ENCODE measurements around the gene HSF2BP. TPM values are rescaled to one million over a fixed set of nuclear protein-coding genes. Genes with fewer than 3 reads are reported as not detected.
"Not testable (repeated sequence)": the region's sequence is repeated elsewhere in the genome, so short reads cannot be mapped to it uniquely, and the experiment has no call there.

Gene HSF2BP
- total and polyA plus RNA-seq, 5 donors = 0.18 to 0.42 (median 0.34) TPM

DNA sequence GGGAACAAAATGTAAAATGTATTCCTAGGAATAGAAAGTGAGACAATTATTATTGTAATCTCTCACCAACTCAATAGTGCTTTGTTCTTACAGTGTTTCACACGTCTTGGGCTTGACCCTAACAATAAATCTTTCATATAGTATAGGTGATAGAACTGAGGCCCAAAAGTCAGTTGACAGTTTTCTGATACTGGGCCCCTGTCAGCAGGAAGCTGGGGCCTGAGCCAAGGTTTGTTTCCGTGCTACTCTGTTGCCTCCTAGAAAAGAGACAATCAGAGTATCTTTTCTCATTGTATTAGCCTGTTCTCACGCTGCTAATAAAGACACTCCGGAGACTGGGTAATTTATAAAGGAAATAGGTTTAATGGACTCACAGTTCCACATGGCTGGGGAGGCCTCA, 5.1 kb upstream of the HSF2BP start:
- 26% methylated on average over 4 of the region's 4 CpGs for WGBS
- Histone ChIP-seq H3K27ac (ENCODE audit: low read length) (no peak overlapping the region), H3K9me3 (ENCODE audit: control insufficient read depth, low read length) (no peaks in the 10 kb centered on the region), H3K4me3 (ENCODE audit: low read length) (no peak overlapping the region), H3K4me1 (ENCODE audit: control insufficient read depth, insufficient read depth, low read length) (peaks cover 4% of the 10 kb centered on the region), H3K27me3 (ENCODE audit: control insufficient read depth, insufficient read depth) (no peaks in the 10 kb centered on the region)
- intact Hi-C loops (cut with DNase I) = loop anchor here in 1 of 4 donors (10.0 kb wide), 1 partner anchor 50 kb away; the partner anchor contains the start of gene PDXK
- ATAC-seq (no peak), DNase-seq (no peak)

DNA sequence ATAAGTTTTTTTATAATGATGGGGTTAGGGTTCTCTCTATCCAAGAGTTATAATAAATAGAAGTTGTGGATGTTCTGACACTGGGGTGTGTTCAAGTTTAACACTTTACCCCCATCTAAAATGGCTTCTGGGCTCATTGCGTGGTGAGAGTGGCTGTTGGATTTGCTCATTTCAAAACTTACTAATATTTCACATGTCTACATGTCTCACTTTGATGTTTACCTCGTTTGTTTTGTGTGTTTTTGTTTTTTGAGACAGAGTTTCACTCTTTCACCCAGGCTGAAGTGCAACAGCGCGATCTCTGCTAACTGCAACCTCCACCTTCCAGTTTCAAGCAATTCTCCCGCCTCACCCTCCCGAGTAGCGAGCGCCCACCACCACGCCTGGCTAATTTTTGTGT, 3.7 kb upstream of the HSF2BP start:
- Histone ChIP-seq H3K27me3 (ENCODE audit: control insufficient read depth, insufficient read depth) (no peaks in the 10 kb centered on the region), H3K4me1 (ENCODE audit: control insufficient read depth, insufficient read depth, low read length) (peaks cover 4% of the 10 kb centered on the region), H3K27ac (ENCODE audit: low read length) (no peak overlapping the region), H3K4me3 (ENCODE audit: low read length) (no peak overlapping the region), H3K9me3 (ENCODE audit: control insufficient read depth, low read length) (no peaks in the 10 kb centered on the region)
- intact Hi-C loops (cut with DNase I) = loop anchor here in 1 of 4 donors (10.0 kb wide), 1 partner anchor 52 kb away; the partner anchor contains the start of gene PDXK
- DNase-seq (no peak), ATAC-seq (no peak)
- 93% methylated on average over 9 of the region's 9 CpGs for WGBS

DNA sequence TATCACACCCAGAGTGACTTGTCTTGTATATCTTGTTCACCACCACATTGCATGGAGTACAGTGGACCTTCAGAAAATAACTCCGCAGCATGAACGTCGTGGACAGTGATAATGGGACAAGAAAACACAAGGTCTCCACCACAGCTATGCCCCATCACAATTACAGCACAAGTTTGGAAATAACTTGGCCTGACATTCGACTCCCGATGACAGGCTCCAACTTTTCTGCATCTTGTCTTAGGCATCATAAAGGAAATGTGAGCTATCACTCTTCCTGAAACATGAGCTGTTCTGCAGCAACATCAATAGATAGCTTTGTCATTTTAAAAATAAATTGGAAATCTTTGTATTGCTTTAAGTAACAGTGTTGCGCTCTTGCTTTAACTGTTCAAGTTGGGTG, 3.0 kb upstream of the HSF2BP start:
- 56% methylated on average over 6 of the region's 6 CpGs for WGBS
- intact Hi-C loops (cut with DNase I) = loop anchor here in 1 of 4 donors (10.0 kb wide), 1 partner anchor 53 kb away; the partner anchor contains the start of gene PDXK

DNA sequence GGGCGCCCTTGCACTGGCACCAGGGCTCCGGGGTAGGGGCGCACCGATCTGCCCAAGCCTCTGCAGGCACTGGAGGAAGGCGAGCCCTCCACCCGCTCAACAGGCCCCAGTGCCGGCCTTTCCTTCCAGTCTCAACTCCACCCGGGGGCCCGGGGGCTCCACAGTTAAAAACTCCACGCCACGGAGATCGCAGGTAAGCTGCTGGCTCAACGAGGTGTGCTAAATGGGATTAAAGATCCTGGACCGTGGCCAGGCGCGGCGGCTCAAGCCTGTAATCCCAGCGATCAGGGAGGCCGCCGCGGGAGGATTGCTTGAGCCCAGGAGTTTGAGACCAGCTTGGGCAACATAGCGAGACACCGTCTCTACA, 536 bp downstream of the HSF2BP start:
- H3K4me1 ChIP-seq (ENCODE audit: control insufficient read depth, insufficient read depth, low read length) = peaks cover 4% of the 10 kb centered on the region
- no peak overlapping the region for H3K4me3 ChIP-seq (ENCODE audit: low read length)
- no peaks in the 10 kb centered on the region for H3K27me3 ChIP-seq (ENCODE audit: control insufficient read depth, insufficient read depth)
- peak; percentile 5 to 21 for ATAC-seq
- intact Hi-C loops (cut with DNase I) = loop anchor here in 1 of 4 donors (10.0 kb wide), 2 partner anchors 304 to 344 kb away; no protein-coding TSS in a partner anchor
- WGBS = 85% methylated on average over 23 of the region's 23 CpGs
- H3K27ac ChIP-seq (ENCODE audit: low read length) = peak overlapping the region; percentile 78
- peak in 1 of 3 donors; percentile 79 for DNase-seq
- no peaks in the 10 kb centered on the region for H3K9me3 ChIP-seq (ENCODE audit: control insufficient read depth, low read length)

More for the DNA sequence above, 3.0 kb upstream of the HSF2BP start:
- Histone ChIP-seq H3K9me3 (ENCODE audit: control insufficient read depth, low read length) (no peaks in the 10 kb centered on the region), H3K4me3 (ENCODE audit: low read length) (no peak overlapping the region), H3K4me1 (ENCODE audit: control insufficient read depth, insufficient read depth, low read length) (peaks cover 4% of the 10 kb centered on the region), H3K27ac (ENCODE audit: low read length) (no peak overlapping the region), H3K27me3 (ENCODE audit: control insufficient read depth, insufficient read depth) (no peaks in the 10 kb centered on the region)
- ATAC-seq (no peak), DNase-seq (no peak)

DNA sequence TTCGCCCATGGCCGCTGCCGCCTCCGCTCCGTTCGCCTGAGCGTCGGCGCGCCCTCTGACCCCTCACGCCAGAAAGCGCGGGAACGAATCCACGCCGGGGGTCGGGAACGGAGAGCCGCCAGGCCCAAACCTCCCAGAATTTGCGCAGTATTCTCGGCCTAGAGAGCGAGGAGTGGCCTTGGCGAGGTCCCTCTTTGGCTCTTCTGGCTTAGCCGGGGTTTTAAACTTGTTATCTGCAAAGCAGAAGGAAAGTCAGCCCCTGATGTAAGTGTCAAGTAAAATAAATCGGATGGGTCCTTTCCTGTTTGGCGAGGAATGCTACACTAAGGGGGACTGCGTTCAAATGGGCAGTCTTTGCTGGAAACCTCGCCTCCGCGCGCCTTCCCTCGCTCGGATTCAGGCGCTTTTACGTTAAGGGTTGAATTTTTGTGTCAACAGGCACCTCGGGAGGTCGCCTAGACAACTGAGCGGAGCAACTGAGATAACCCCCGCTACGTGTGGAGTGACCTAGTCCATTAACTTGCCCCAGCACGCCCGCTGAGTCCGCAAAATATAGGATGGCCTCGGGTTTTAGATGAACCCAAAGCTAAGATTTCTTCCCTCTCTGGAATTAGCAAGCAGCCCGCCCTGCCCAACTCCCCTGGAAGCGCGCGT, 1.1 kb downstream of the HSF2BP start:
- DNase-seq (peak; percentile 33 to 69 (median 66)), ATAC-seq (peak in 1 of 2 donors; percentile 29)
- intact Hi-C loops (cut with DNase I) = loop anchor here in 1 of 4 donors (10.0 kb wide), 2 partner anchors 303 to 343 kb away; no protein-coding TSS in a partner anchor
- Histone ChIP-seq H3K4me3 (ENCODE audit: low read length) (no peak overlapping the region), H3K9me3 (ENCODE audit: control insufficient read depth, low read length) (no peaks in the 10 kb centered on the region), H3K27me3 (ENCODE audit: control insufficient read depth, insufficient read depth) (no peaks in the 10 kb centered on the region), H3K27ac (ENCODE audit: low read length) (no peak overlapping the region), H3K4me1 (ENCODE audit: control insufficient read depth, insufficient read depth, low read length) (peaks cover 4% of the 10 kb centered on the region)
- WGBS = 82% methylated on average over 48 of the region's 48 CpGs

DNA sequence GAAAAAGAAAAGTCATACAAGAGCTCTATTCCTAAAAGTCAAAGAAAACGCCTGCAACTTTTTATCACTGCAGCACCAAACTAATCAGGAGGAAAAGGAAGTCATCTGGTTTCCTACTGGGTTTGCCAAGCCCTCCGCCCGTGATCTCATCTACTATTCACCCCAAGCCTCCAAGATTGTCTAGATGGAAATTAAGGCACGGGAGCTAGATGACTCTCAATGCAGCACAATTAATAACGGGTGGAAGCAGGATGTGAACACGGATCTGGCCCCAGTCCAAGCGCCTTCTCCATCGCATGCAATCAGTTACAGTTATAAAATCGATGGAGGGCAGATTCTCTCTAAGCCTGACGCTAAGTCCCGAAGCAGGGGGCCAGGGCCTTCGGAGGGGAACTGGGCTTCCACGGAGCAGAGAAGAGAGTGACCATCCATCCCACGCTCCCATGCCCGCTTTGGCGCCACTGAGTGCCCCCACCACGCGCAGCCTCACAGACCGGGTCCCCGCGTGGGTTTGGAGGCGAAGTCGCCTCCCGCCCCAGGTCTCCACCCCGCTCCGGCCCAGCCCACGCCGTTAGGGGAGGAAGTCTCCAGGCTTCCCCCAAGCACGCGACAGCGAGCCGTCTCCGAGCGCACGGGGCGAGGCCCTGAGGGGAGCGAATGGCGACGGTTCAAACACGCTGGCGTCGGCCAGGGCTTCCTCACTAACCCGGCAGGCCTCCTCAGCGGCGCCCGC, 1.8 kb downstream of the HSF2BP start:
- no peak overlapping the region for H3K4me3 ChIP-seq (ENCODE audit: low read length)
- no peak overlapping the region for H3K27ac ChIP-seq (ENCODE audit: low read length)
- ATAC-seq = peak in 1 of 2 donors; percentile 71
- peak; percentile 56 to 75 (median 73) for DNase-seq
- no peaks in the 10 kb centered on the region for H3K27me3 ChIP-seq (ENCODE audit: control insufficient read depth, insufficient read depth)
- no peaks in the 10 kb centered on the region for H3K9me3 ChIP-seq (ENCODE audit: control insufficient read depth, low read length)
- intact Hi-C loops (cut with DNase I) = loop anchor here in 1 of 4 donors (10.0 kb wide), 2 partner anchors 303 to 343 kb away; no protein-coding TSS in a partner anchor
- H3K4me1 ChIP-seq (ENCODE audit: control insufficient read depth, insufficient read depth, low read length) = peaks cover 4% of the 10 kb centered on the region
- WGBS = 65% methylated on average over 46 of the region's 46 CpGs

DNA sequence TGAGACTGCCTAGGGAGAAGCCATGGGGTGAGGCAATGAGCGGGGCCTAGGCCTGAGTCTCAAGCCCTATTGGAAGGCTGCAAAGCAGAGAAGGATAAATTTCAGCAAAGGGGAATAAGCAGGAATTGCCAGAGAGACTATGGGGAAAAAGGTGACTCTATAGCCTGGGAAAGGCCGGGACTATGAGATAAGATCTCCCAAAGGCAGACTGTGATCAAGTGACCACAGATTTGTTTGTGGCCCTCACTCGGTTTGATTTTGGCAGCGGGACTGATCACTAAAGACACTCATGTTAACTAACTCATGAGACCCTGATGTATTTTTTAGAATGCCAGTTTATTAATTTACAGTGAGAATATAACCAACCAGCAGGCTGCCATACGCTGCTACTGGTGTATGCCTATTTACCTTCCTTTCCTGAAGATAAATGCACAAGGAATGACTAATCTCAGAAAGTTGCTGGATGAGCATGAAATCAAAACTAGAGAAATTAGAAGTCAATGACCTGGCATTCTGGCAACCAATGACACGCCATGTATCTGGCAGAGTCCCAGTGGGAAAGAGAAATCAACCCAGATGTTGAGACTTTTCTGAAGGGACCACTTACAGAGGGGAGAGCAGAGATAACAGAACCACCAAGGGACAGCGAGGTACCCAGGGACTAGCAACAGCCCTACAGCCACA, 4.3 kb downstream of the HSF2BP start:
- intact Hi-C loops (cut with DNase I) = loop anchor here in 1 of 4 donors (10.0 kb wide), 2 partner anchors 300 to 340 kb away; no protein-coding TSS in a partner anchor
- no peak overlapping the region for H3K4me3 ChIP-seq (ENCODE audit: low read length)
- 89% methylated on average over 7 of the region's 7 CpGs for WGBS
- DNase-seq (no peak), ATAC-seq (no peak)
- no peak overlapping the region for H3K27ac ChIP-seq (ENCODE audit: low read length)
- no peaks in the 10 kb centered on the region for H3K9me3 ChIP-seq (ENCODE audit: control insufficient read depth, low read length)
- no peaks in the 10 kb centered on the region for H3K4me1 ChIP-seq (ENCODE audit: control insufficient read depth, insufficient read depth, low read length)
- H3K27me3 ChIP-seq (ENCODE audit: control insufficient read depth, insufficient read depth) = no peaks in the 10 kb centered on the region

DNA sequence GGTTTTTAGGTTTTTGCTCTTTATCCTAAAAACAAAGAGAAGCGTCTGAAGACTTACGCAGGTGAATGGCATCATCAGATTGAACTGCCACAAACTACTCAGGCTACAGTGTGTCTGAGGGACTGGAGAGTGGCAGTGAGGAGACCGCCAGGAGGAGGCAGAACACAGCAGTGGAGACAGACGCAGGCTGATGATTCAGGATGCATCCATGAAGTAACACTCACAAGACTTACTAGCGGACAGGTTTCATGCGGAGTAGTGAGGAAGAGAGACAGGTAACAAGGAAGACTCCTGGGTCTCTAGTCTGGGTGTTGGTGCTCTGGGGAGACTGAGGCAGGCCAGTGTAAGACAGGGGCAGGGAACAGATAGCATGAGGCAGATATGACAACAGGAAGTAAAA, 5.7 kb downstream of the HSF2BP start:
- no peak overlapping the region for H3K27ac ChIP-seq (ENCODE audit: low read length)
- H3K4me1 ChIP-seq (ENCODE audit: control insufficient read depth, insufficient read depth, low read length) = no peaks in the 10 kb centered on the region
- no peaks in the 10 kb centered on the region for H3K9me3 ChIP-seq (ENCODE audit: control insufficient read depth, low read length)
- no peak overlapping the region for H3K4me3 ChIP-seq (ENCODE audit: low read length)
- ATAC-seq (no peak), DNase-seq (no peak)
- WGBS = 95% methylated on average over 6 of the region's 6 CpGs
- H3K27me3 ChIP-seq (ENCODE audit: control insufficient read depth, insufficient read depth) = no peaks in the 10 kb centered on the region
- intact Hi-C loops (cut with DNase I) = loop anchor here in 1 of 4 donors (10.0 kb wide), 2 partner anchors 299 to 339 kb away; no protein-coding TSS in a partner anchor

DNA sequence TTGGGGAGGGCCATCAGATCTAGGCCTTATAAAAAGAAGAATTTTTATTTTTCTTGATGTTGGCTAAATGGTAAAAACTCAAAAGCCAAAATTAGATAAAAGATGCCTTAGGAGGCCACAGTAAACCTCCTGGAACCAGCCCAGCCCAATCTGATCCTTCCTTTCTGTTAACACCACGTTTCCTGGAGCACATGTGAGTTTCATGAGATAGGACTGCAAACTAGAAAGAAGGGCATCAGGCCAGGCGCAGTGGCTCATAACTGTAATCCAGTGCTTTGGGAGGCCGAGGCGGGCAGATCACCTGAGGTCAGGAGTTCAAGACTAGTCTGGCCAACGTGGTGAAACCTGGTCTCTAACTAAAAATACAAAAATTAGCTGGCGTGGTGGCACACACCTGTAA, 6.7 kb downstream of the HSF2BP start:
- no peak for ATAC-seq

DNA sequence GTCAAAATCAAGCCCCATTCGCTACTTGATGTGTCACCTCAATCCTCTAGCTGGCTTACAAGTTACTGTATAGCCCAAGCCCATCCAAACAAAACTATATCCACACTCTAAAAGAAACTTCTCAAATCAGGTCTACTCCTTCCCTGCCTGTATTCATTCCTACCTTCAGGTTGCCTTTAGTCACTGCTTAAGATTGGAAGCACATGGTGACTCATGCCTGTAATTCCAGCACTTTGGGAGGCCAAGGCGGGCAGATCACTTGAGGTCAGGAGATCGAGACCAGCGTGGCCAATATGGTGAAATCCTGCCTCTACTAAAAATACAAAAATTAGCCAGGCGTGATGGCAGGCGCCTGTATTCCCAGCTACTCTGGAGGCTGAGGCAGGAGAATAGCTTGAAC, 7.4 kb downstream of the HSF2BP start:
- H3K27me3 ChIP-seq (ENCODE audit: control insufficient read depth, insufficient read depth); H3K9me3 ChIP-seq (ENCODE audit: control insufficient read depth, low read length); H3K27ac ChIP-seq (ENCODE audit: low read length); H3K4me1 ChIP-seq (ENCODE audit: control insufficient read depth, insufficient read depth, low read length); H3K4me3 ChIP-seq (ENCODE audit: low read length); ATAC-seq; DNase-seq: not testable (repeated sequence)
- 96% methylated on average over 6 of the region's 6 CpGs for WGBS
- intact Hi-C loops (cut with DNase I) = loop anchor here in 1 of 4 donors (10.0 kb wide), 2 partner anchors 297 to 337 kb away; no protein-coding TSS in a partner anchor

More for the DNA sequence above, 6.7 kb downstream of the HSF2BP start:
- Histone ChIP-seq H3K9me3 (ENCODE audit: control insufficient read depth, low read length) (no peaks in the 10 kb centered on the region), H3K4me1 (ENCODE audit: control insufficient read depth, insufficient read depth, low read length) (no peaks in the 10 kb centered on the region), H3K4me3 (ENCODE audit: low read length) (no peak overlapping the region), H3K27ac (ENCODE audit: low read length) (no peak overlapping the region), H3K27me3 (ENCODE audit: control insufficient read depth, insufficient read depth) (no peaks in the 10 kb centered on the region)
- no peak for DNase-seq
- intact Hi-C loops (cut with DNase I) = loop anchor here in 1 of 4 donors (10.0 kb wide), 2 partner anchors 298 to 338 kb away; no protein-coding TSS in a partner anchor
- WGBS = 61% methylated on average over 6 of the region's 6 CpGs
